Keratinocyte (primary cell): ENCODE measurements around the gene UBC. TPM values are rescaled to one million over a fixed set of nuclear protein-coding genes. Genes with fewer than 3 reads are reported as not detected.
"Not testable (repeated sequence)": the region's sequence is repeated elsewhere in the genome, so short reads cannot be mapped to it uniquely, and the experiment has no call there.

Experiments
- DNase-seq: peaks from one replicate; pipeline ENCODE4 v3.0.0-alpha.2; 2011; ENCODE audit warnings: low read depth, missing footprints, low spot score
- FAIRE-seq: peaks from 2 replicates; lab custom pipeline; 2011; peaks lifted over from hg19 to GRCh38; lab: Jason Lieb, UNC
- H2AFZ ChIP-seq: 2 replicates; pipeline ENCODE4 v1.6.0; 2012; ENCODE audit warnings: low read length, control low read depth, inconsistent platforms; ENCODE audit not compliant: control insufficient read depth
- H3K27ac ChIP-seq: 2 replicates; pipeline ENCODE4 v1.5.1; 2011; ENCODE audit warnings: low read length; ENCODE audit not compliant: control insufficient read depth, insufficient read depth
- H3K27me3 ChIP-seq: 3 replicates; pipeline ENCODE4 v1.6.0; 2011; ENCODE audit warnings: low read length; ENCODE audit not compliant: control insufficient read depth, insufficient read depth; ENCODE audit errors: extremely low read depth
- H3K36me3 ChIP-seq, 2 experiments: 2 replicates in 1 of 2; 3 replicates in 1 of 2; pipeline ENCODE4 v1.5.1; 2011; ENCODE audit warnings: low read length in 2 of 2, mild to moderate bottlenecking in 1 of 2; ENCODE audit not compliant: control insufficient read depth in 2 of 2, insufficient read depth in 2 of 2; ENCODE audit errors: extremely low read depth in 1 of 2
- H3K4me1 ChIP-seq: 3 replicates; pipeline ENCODE4 v1.5.1; 2011; ENCODE audit warnings: low read length; ENCODE audit not compliant: control insufficient read depth, insufficient read depth; ENCODE audit errors: extremely low read depth
- H3K4me2 ChIP-seq: 3 replicates; pipeline ENCODE4 v1.6.0; 2011; ENCODE audit warnings: low read depth, low read length; ENCODE audit not compliant: control insufficient read depth, insufficient read depth; ENCODE audit errors: extremely low read depth
- H3K4me3 ChIP-seq, 3 experiments: fragments of 200-600 bp in 1 of 3; sonication (generic) in 1 of 3; 2 replicates in 2 of 3; 3 replicates in 1 of 3; pipeline ENCODE4 v1.5.1; 2011 to 2016; ENCODE audit warnings: low read length in 3 of 3, mild to moderate bottlenecking in 3 of 3, control low read depth in 2 of 3, inconsistent platforms in 1 of 3, low read depth in 1 of 3, mixed read lengths in 1 of 3, mixed run types in 1 of 3, moderate library complexity in 1 of 3; ENCODE audit not compliant: control insufficient read depth in 2 of 3, insufficient read depth in 2 of 3; ENCODE audit errors: extremely low read depth in 1 of 3
- H3K79me2 ChIP-seq: 2 replicates; pipeline ENCODE4 v1.6.0; 2012; ENCODE audit warnings: low read length; ENCODE audit not compliant: control insufficient read depth, insufficient read depth
- H3K9ac ChIP-seq: 3 replicates; pipeline ENCODE4 v1.6.0; 2011; ENCODE audit warnings: low read length; ENCODE audit not compliant: control insufficient read depth, insufficient read depth; ENCODE audit errors: extremely low read depth
- H3K9me1 ChIP-seq: 3 replicates; pipeline ENCODE4 v1.6.0; 2011; ENCODE audit warnings: low read length; ENCODE audit not compliant: control insufficient read depth, insufficient read depth; ENCODE audit errors: extremely low read depth
- H3K9me3 ChIP-seq: 2 replicates; pipeline ENCODE4 v1.5.1; 2012; ENCODE audit warnings: low read depth, low read length; ENCODE audit not compliant: control insufficient read depth
- H4K20me1 ChIP-seq: 3 replicates; pipeline ENCODE4 v1.6.0; 2011; ENCODE audit warnings: low read length; ENCODE audit not compliant: control insufficient read depth, insufficient read depth; ENCODE audit errors: extremely low read depth
- CTCF ChIP-seq, 3 experiments: IDR thresholded peaks in 1 of 3; conservative IDR thresholded peaks in 1 of 3; optimal IDR thresholded peaks in 1 of 3; 2 replicates in 2 of 3; 3 replicates in 1 of 3; pipeline versions ENCODE3 to v1.5.1; 2011; ENCODE audit warnings: low read length in 3 of 3, mild to moderate bottlenecking in 3 of 3, moderate library complexity in 2 of 3, control low read depth in 1 of 3, inconsistent platforms in 1 of 3; ENCODE audit not compliant: insufficient read depth in 2 of 3; ENCODE audit errors: extremely low read depth in 1 of 3
- EZH2 ChIP-seq: IDR thresholded peaks from one replicate; pipeline ENCODE4 v1.6.1; 2012; ENCODE audit warnings: inconsistent platforms, mild to moderate bottlenecking, low read length, moderate library complexity
- dilution Hi-C: fragments of 300-500 bp; cut with MboI; formaldehyde crosslinking; loops from one replicate; pipeline ENCODE4 v1.7.0; 2020; ENCODE audit warnings: low sequenced_read_pairs; ENCODE audit not compliant: extremely low pct_ligation_motif_present
- polyA plus RNA-seq, 5 experiments: library from polyadenylated mRNA; depleted of rRNA in 3 of 5; stranded (reverse) in 3 of 5; stranded (forward) in 1 of 5; unstranded in 1 of 5; fragments of >200 nt; gene quantifications; 1 replicate in 1 of 5; 2 replicates in 3 of 5; 3 replicates in 1 of 5; pipeline versions ENCODE4 v1.2.1 to v1.2.3, GENCODE V29; 2011 to 2012; ENCODE audit warnings: missing spikeins in 2 of 5, low read depth in 1 of 5, low replicate concordance in 1 of 5

UBC gene
- polyA plus RNA-seq, 1 donor (not counting 4 experiments of a cell fraction or from before 2014, with no cell fraction given) = 2,363 TPM

- no peaks in the 10 kb centered on the region for H3K27me3 ChIP-seq
- H3K79me2 ChIP-seq = no peaks in the 10 kb centered on the region
- no peak overlapping the region for H3K27ac ChIP-seq
- no peaks in the 10 kb centered on the region for H4K20me1 ChIP-seq
- H3K9ac ChIP-seq = no peak overlapping the region
- DNase-seq = no peak
- no peak for FAIRE-seq
- TF ChIP-seq CTCF (optimal IDR thresholded peaks at IDR 0.05 in 1 of 3, IDR thresholded peaks at IDR 0.05 in 1 of 3, conservative IDR thresholded peaks at IDR 0.05 in 1 of 3; ENCODE audit: extremely low read depth in 1 of 3, insufficient read depth in 2 of 3, low read length in 3 of 3) = no peak
- TF ChIP-seq EZH2 = no peak
- H3K9me3 ChIP-seq = no peaks in the 10 kb centered on the region
- no peaks in the 10 kb centered on the region for H3K36me3 ChIP-seq
- no peaks in the 10 kb centered on the region for H3K4me1 ChIP-seq
- no peaks in the 10 kb centered on the region for H3K9me1 ChIP-seq
- no peak overlapping the region for H3K4me3 ChIP-seq
- no peak overlapping the region for H3K4me2 ChIP-seq
- no peak overlapping the region for H2AFZ ChIP-seq
- dilution Hi-C loops = no loop called here
Observed at GRCh38 chr12:124881123-124881522, 33.3 kb downstream of the UBC start.

- H3K9me3 ChIP-seq, H3K4me3 ChIP-seq, H3K9me1 ChIP-seq, dilution Hi-C loops, H3K9ac ChIP-seq, H3K27ac ChIP-seq, H3K27me3 ChIP-seq, H3K36me3 ChIP-seq, FAIRE-seq, H2AFZ ChIP-seq, DNase-seq, H3K4me1 ChIP-seq, H3K4me2 ChIP-seq, H3K79me2 ChIP-seq, H4K20me1 ChIP-seq: not testable (repeated sequence)
Observed at GRCh38 chr12:124880335-124880734, 34.1 kb downstream of the UBC start.

- Histone ChIP-seq H3K4me1 (no peaks in the 10 kb centered on the region), H3K9me3 (no peaks in the 10 kb centered on the region), H3K4me2 (no peak overlapping the region), H4K20me1 (no peaks in the 10 kb centered on the region), H3K79me2 (no peaks in the 10 kb centered on the region), H3K4me3 (no peak overlapping the region), H3K36me3 (no peaks in the 10 kb centered on the region), H3K9me1 (peaks cover 2% of the 10 kb centered on the region), H2AFZ (no peak overlapping the region), H3K9ac (no peak overlapping the region), H3K27ac (no peak overlapping the region), H3K27me3 (no peaks in the 10 kb centered on the region)
- TF ChIP-seq EZH2 (no peak), CTCF (optimal IDR thresholded peaks at IDR 0.05 in 1 of 3, IDR thresholded peaks at IDR 0.05 in 1 of 3, conservative IDR thresholded peaks at IDR 0.05 in 1 of 3; ENCODE audit: extremely low read depth in 1 of 3, insufficient read depth in 2 of 3, low read length in 3 of 3) (no peak)
- FAIRE-seq (no peak), DNase-seq (no peak)
- dilution Hi-C loops = no loop called here
Observed at GRCh38 chr12:124878795-124879516, 35.5 kb downstream of the UBC start.
